CD1c-positive myeloid dendritic cell (primary cell): Measurements from ENCODE around the gene USP31.
"Not testable (repeated sequence)": the region's sequence is repeated elsewhere in the genome, so short reads cannot be mapped to it uniquely, and the experiment has no call there.

Experiments used
- DNase-seq: peaks from one replicate; pipeline ENCODE4 v3.0.0-alpha.2; 2016; ENCODE audit errors: extremely low spot score

USP31 gene

GRCh38 chr16:23156110-23156509, 6.9 kb upstream of the USP31 start:
- DNase-seq: no peak

GRCh38 chr16:23155445-23156049, 6.3 kb upstream of the USP31 start:
- DNase-seq: no peak

GRCh38 chr16:23152386-23153178, 3.3 kb upstream of the USP31 start:
- no peak for DNase-seq

GRCh38 chr16:23149993-23150364, 727 bp upstream of the USP31 start:
- no peak for DNase-seq

- peak; percentile 55 for DNase-seq
Measured at GRCh38 chr16:23148513-23149266, 562 bp downstream of the USP31 start.

GRCh38 chr16:23148166-23148512, 1.1 kb downstream of the USP31 start:
- no peak for DNase-seq

- no peak for DNase-seq
Measured at GRCh38 chr16:23147666-23148065, 1.6 kb downstream of the USP31 start.

- no peak for DNase-seq
Measured at GRCh38 chr16:23146877-23147601, 2.2 kb downstream of the USP31 start.

- no peak for DNase-seq
Measured at GRCh38 chr16:23145608-23146007, 3.6 kb downstream of the USP31 start.

GRCh38 chr16:23145186-23145585, 4.1 kb downstream of the USP31 start:
- DNase-seq: no peak

- not testable (repeated sequence) for DNase-seq
Measured at GRCh38 chr16:23144393-23144792, 4.9 kb downstream of the USP31 start.

GRCh38 chr16:23143391-23143790, 5.9 kb downstream of the USP31 start:
- DNase-seq: no peak

GRCh38 chr16:23141959-23142740, 7.1 kb downstream of the USP31 start:
- no peak for DNase-seq

GRCh38 chr16:23141500-23141899, 7.8 kb downstream of the USP31 start:
- no peak for DNase-seq

- DNase-seq: no peak
Measured at GRCh38 chr16:23141033-23141432, 8.2 kb downstream of the USP31 start.

- DNase-seq: no peak
Measured at GRCh38 chr16:23140107-23140506, 9.1 kb downstream of the USP31 start.

- no peak for DNase-seq
Measured at GRCh38 chr16:23137818-23138217, 11.4 kb downstream of the USP31 start.

GRCh38 chr16:23137256-23137655, 12.0 kb downstream of the USP31 start:
- no peak for DNase-seq

- no peak for DNase-seq
Measured at GRCh38 chr16:23134274-23134673, 15.0 kb downstream of the USP31 start.

- no peak for DNase-seq
Measured at GRCh38 chr16:23132775-23133463, 16.3 kb downstream of the USP31 start.
